Subcutaneous adipose tissue (tissue), 4 donors: ENCODE measurements around the gene PODNL1. TPM values are rescaled to one million over a fixed set of nuclear protein-coding genes. Genes with fewer than 3 reads are reported as not detected.

Experiments used
- CTCF ChIP-seq: fragments of 450-650 bp; IDR thresholded peaks from one replicate; pipeline ENCODE4 v1.5.1; 2016; ENCODE audit warnings: low read depth, mild to moderate bottlenecking, control low read depth, antibody characterized with exemption, moderate library complexity
- total RNA-seq, 4 donors: library from RNA; depleted of rRNA; stranded (reverse); fragments of >200 nt; gene quantifications; one replicate each; pipeline ENCODE4 v1.1.0, GENCODE V29; 2016

PODNL1 gene
- total RNA-seq, 4 donors from 2014 or later, result 0.44 to 1.1 (median 0.91) TPM

- TF ChIP-seq CTCF, result no peak
These were observed 8.9 kb downstream of the PODNL1 start for GRCh38 chr19:13929340-13929739.

GRCh38 chr19:13926715-13927114 lies 11.5 kb downstream of the PODNL1 start:
- TF ChIP-seq CTCF, result no peak

GRCh38 chr19:13926010-13926409 lies 12.2 kb downstream of the PODNL1 start:
- no peak for TF ChIP-seq CTCF

GRCh38 chr19:13923194-13923987 lies 14.8 kb downstream of the PODNL1 start:
- TF ChIP-seq CTCF, result no peak

GRCh38 chr19:13920940-13921747 lies 17.1 kb downstream of the PODNL1 start:
- no peak for TF ChIP-seq CTCF

GRCh38 chr19:13920524-13920923 lies 17.7 kb downstream of the PODNL1 start:
- no peak for TF ChIP-seq CTCF

GRCh38 chr19:13918726-13919411 lies 19.3 kb downstream of the PODNL1 start:
- TF ChIP-seq CTCF, result no peak
